Activated T-cell treated with anti-CD3 and anti-CD28 coated beads for 24 hours (primary cell): ENCODE measurements around the gene DNHD1.

ENCODE experiments used
- DNase-seq: peaks from one replicate; pipeline ENCODE4 v3.0.0-alpha.2; 2020; ENCODE audit warnings: low read depth

DNHD1 gene

DNA sequence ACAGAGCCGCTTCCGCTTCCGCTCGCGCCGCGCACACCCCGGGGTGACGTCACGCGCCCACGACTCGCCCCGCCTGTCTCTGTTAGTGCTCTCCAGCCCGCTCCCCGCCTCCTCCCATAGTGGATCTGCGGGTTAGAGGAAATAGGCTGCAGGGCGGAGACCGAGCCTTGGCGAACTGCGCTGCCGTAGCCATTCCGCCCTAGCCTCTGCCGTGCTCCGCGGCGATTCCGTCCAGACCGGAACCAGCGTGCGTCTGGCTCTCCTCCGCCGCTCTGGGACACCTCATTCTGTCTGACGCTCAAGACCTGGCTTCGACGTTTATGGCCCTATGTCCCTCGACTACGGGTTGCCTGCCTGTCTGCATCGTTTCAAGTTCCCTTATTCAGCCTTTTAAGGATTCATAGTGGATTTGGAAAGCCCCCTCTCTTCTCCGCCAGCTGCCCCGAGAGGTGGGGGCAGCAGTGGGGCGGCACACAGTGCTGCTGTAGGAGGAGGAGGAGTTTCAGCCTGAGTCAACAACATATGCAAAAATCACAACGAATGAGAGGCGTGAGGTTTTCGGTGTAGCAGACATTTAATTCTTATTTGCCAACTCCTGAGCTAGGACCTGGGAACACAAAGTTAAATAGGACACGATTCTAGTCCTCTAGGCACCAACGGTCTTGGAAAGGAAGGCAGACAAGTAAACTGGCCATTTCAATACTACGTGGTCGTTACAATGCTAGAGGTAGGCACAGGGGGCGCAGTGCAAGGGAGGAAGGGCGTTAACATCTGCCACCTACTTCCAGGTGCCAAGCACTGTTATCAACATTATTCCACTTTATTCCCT lies 115.3 kb downstream of the DNHD1 start, which contains the start of gene TAF10:
Gene TAF10 (minus strand): TSS at position 4 of the 829 bp plus-strand sequence. CDS start 27 bp downstream, outside the sequence.
- peak; percentile 92 for DNase-seq

DNA sequence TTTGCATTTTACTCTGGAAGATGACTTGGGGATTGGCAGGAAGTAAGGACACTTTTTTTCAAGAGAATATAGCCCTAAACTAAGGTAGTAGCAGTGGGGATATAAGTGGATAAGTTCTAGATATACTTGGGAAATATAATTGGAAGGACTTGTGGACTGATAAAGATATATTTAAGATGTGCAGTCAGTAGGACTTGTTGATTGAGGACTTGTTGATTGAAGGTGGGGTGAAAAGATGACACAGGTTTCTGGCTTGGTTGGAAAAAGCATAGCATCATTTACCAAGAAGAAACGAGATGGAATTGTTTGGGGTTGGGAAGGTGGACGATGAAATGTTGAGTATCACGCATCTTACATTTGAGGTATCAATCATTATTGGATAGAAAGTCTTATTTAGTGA lies 116.4 kb downstream of the DNHD1 start:
- DNase-seq: no peak

DNA sequence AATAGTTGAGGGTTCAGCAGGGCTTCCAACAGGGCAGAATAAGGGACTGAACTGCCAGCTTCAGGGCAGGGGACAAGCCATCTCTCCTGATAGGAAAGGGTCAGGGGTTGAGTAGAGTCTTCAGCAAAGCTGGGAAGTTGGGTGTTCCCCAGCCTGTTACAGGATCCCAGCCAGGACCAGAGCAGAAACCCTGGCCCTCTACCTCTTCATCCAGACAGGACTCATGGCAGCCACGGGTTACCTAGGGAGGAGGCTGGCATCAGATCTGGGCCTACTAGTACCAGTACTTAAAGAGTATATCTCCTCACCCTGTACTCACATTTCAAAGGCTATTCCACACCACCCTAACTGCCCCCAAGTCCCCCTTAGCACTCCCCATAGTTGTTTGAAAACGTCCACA lies 117.4 kb downstream of the DNHD1 start:
- DNase-seq: no peak

DNA sequence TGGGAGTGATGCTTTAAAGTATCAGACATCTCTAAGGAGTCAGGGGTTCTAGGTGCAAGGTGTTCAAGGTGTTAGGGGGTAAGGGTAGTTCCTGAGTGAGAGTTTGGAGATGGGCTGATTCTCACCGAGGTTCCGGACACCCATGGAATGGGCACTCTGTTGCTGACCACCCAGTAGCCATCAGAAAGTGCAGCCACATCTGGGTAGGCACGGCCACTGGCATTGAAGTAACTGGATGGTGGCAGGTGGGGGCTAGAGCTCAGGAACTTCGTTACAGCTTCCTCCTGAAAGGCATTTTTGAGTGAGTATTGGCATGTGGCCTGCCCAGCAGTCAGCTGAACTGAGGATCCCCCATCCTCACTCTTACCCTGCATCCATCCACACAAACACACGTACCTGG lies 118.0 kb downstream of the DNHD1 start:
- no peak for DNase-seq

DNA sequence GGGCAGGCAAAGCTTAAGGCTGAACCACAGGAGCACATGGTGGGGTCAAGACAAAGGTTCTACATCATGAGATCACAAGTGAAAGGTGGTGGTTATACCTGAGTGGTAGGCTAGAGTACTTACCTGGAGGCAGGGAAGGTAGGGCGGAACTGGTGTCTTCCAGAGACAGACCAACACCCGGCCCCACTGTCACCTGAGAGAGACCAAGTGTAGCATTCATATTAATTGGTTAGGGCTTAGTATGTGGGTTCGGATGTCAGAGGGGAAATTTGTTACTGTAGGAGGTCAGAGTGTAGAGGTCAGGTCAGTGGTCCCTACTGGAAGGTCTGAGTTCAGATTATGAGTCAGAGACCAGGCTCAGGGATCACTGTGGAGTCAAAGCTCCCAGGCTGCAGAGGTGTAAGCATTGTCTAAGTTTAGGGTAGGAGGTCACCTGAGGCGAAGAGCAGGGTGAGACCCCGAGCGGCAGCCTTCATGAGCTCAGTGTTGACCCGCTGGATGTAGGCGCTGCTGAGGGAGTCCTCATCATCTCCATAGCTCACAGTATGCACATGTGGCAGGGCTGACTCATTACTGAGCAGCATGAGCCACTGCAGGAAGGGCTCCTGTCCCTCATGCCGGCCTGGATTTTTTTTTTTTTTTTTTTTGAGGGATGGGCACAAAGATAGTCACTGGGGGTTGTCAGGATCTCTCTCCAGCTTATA lies 119.0 kb downstream of the DNHD1 start:
- no peak for DNase-seq

DNA sequence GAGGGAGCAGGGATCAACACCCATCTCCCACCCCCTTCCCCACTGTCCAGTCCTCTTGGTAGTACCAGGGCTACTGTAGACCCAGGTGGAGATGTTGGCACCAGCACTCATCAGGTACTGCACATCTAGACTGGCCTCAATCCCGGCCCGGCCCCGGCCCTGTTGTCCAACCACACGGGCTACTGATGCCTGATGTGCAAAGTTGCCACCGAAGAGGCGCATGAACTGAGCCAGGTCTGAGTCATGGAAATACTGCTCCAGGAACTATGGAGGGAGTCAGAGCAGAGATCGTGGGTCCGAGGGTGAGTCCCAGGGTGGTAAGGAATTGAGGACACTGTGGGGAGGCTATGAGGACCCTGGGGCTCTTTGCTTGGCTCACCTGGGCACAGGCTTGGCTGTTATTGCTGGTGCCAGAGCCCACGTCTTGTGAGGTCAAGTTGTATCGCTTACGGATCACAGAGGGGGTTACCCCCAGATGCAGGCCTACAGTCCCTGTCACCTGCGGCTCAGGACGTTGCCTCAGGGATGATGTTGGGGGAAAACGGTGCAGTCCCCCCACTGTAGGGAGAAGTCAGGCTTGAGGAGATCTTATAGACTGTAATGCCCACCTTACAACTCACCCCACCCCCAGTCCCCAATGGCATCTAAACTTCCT lies 119.6 kb downstream of the DNHD1 start:
- DNase-seq: no peak

DNA sequence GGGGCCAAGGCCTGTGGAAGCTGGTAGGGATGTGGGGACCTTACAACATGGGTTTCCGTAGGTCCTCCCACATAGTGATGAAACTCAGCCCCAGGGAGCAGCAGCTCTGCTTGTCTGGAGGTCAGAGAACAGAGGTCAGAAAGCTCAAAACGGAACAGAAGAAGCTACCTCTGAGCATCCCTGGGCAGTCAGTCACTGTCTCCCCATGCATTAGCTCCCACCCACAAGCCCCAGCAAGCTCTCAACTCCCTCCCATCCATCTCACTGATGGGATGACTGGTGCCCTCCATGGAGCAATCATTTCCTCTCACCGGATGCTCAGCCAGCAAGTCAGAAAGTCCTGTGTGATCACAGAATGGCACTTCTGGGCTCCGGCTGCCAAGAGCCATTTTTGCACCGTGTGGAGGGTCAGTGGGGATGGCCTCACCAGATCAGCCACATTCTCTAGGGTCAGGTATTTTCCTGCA lies 120.3 kb downstream of the DNHD1 start:
- DNase-seq: no peak

DNA sequence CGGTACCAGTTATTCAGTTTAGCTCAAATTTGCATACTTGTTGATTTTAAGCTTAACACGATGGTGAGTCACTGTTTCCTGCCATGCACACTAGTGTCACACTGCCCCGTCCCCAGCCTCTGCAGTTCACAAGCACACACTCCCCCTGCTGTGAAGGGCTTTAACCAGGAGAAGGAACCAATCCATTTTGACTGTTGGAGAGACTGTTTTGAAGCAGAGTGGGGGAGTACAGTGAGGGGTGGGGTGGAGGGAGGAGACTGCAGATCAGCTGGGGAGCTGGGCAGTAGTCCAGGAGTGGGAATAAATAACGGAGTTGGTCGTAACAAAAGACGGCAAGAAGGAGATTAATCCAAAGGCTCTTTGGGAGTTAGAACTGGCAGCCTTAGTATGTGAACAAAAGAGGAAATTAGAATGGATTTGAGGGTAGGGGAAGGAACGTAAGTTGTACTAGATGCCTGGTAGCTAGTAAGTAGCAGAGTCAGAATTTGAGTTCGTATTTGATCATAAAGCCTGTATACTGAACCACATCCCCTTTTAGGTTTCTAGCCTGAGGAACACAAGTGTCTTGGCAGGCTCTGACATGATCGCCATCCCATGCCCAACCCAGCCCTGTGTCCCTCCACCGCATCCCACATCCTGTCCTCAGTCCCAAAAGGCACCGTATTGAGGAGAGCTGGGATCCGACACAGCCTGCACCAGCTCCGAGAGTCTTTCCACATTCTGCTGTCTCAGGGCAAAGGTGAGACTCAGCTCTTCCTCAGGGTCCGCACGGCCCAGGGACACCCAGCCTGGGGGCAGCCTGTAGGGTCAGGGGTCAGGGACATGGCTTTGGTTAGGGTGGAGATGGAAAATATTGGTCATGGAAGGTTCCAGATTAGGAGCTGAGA lies 121.3 kb downstream of the DNHD1 start:
- peak; percentile 53 for DNase-seq

DNA sequence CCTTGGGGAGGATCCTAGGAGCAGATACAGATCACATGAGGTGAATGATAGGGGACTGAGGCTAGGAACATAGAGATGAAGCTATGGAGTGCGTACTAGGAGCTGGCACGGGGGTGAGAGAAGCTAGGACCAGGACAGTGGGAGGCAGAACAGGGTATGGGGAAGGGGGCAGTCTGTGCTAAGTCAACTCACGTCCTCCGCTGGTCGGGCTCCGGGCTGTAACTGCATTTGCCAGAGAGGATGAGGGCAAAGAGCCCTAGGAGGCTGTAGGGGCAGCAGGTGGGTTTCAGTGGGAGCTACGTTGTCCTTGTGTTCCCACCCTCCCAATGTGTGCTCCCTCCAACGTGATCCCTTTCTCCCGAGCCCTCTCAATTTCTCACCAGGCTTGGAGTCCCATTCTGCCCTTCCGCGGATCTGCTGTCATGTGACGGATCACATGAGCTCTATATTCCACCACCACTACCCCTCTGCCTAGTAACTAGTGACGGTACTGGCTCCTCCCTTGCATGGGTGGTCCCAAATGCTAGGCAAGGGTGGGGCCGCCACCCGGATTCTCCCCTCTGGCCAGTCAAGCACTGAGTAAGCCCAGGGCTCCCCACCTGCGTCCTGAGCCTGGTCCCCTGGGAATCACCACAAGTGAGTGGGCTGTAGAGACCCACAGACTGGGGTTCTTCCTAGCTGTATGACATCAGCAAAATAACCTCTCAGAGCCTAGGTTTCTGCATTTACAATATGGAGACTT lies 122.1 kb downstream of the DNHD1 start, which contains the start of gene TPP1:
Gene TPP1 (minus strand): TSS at position 419 of the 742 bp plus-strand sequence. CDS start 22 bp downstream, at position 397.
- DNase-seq: peak; percentile 86

DNA sequence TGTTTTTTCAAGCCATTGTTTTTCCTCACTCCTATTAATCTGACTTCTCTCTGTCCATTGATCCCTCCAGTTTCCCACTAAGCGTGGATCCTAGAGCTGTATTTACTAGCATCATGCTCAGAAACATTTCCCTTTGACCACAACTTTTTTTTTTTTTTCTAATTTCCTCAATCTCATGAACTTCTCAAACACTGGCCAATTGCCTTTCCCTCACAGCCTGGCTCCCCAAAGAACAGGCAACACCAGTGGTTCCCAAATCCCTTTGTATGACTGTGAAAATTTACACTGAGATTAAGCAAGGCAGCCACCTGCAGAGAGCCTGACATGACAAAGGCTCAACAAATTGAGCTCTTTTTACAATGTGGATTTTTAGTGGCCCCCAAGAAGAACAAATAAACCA lies 123.6 kb downstream of the DNHD1 start:
- DNase-seq: no peak
